ENCODE results near the gene FAAH2.

Gene FAAH2

DNA sequence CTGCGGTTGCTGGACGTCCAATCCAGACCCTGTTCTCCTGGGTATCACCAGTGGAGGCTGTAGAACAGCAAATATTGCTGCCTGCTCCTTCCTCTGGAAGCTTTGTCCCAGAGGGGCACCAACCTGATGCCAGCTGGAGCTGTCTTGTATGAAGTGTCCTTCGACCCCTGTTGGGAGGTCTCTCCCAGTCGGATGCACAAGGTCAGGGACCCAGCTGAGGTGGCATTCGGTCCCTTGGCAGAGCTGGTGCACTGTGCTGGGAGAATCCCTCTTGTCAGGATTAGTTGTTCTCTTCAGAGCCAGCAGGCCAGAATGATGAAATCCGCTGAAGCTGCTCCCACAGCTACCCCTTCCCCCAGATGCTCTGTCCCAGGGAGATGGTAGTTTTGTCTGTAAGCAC is 195.0 kb downstream of the FAAH2 start:
- TF ChIP-seq, protein P1, sequence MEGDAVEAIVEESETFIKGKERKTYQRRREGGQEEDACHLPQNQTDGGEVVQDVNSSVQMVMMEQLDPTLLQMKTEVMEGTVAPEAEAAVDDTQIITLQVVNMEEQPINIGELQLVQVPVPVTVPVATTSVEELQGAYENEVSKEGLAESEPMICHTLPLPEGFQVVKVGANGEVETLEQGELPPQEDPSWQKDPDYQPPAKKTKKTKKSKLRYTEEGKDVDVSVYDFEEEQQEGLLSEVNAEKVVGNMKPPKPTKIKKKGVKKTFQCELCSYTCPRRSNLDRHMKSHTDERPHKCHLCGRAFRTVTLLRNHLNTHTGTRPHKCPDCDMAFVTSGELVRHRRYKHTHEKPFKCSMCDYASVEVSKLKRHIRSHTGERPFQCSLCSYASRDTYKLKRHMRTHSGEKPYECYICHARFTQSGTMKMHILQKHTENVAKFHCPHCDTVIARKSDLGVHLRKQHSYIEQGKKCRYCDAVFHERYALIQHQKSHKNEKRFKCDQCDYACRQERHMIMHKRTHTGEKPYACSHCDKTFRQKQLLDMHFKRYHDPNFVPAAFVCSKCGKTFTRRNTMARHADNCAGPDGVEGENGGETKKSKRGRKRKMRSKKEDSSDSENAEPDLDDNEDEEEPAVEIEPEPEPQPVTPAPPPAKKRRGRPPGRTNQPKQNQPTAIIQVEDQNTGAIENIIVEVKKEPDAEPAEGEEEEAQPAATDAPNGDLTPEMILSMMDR (IDR thresholded peaks at IDR 0.05; ENCODE audit: extremely low read depth, insufficient read depth, missing control alignments), result no peak
- in situ Hi-C loops (cut with MboI; ENCODE audit: low pct_unique_long_range_greater_than_20kb, low sequenced_read_pairs, unreplicated experiment), result no loop called here

DNA sequence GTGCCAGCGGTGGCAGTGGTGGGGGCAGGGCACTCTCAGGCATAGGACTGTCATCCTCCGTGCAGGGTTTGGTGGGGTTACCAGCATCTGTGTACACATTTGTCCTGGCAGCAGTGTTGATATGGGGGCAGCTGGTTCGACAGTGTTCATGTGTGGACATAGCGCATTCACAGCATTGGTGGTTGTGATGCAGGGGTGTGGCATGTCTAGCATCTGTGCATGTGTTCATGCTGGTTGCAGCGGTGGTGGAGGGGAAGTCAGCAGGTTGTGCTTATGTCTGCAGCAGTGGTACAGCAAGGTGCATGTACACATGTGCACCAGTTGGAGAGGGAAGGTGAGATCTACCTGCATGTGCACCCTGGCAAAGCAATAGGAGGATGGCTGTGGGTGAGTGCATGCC is 230.0 kb downstream of the FAAH2 start:
- DNase-seq (ENCODE audit: low spot score), result no peak
- TF ChIP-seq, protein P1 (IDR thresholded peaks at IDR 0.05; ENCODE audit: extremely low read depth, insufficient read depth, missing control alignments), result no peak
- in situ Hi-C loops (cut with MboI; ENCODE audit: low pct_unique_long_range_greater_than_20kb, low sequenced_read_pairs, unreplicated experiment), result no loop called here

More for the DNA sequence above, 195.0 kb downstream of the FAAH2 start:
- no peak for DNase-seq (ENCODE audit: low spot score)

DNA sequence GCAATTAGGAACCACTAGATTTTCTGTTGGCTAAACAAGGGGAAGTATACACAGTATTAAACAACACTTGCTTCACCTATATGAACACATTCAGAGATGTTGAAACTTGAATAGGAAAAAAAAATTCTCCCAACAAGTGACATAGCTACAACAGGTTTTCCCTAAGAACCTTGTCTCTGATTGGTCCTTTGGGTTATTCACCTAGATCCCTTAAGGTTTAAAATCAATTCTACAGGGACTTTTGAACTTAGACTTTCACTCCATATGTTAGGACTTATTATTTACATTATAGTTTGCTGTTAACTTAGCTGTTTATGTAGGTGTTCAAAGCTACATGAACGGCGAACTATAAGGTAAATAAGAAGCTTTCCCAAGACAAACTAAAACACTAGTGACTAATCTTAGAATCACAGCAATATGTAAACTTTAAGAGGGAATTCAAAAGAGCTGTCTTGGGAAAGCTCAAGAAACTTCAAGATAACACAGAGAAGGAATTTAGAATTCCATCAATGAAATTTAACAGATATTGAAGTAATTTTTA is 233.1 kb downstream of the FAAH2 start:
- TF ChIP-seq, protein P1 (IDR thresholded peaks at IDR 0.05; ENCODE audit: extremely low read depth, insufficient read depth, missing control alignments), result no peak
- in situ Hi-C loops (cut with MboI; ENCODE audit: low pct_unique_long_range_greater_than_20kb, low sequenced_read_pairs, unreplicated experiment), result no loop called here
- no peak for DNase-seq (ENCODE audit: low spot score)

DNA sequence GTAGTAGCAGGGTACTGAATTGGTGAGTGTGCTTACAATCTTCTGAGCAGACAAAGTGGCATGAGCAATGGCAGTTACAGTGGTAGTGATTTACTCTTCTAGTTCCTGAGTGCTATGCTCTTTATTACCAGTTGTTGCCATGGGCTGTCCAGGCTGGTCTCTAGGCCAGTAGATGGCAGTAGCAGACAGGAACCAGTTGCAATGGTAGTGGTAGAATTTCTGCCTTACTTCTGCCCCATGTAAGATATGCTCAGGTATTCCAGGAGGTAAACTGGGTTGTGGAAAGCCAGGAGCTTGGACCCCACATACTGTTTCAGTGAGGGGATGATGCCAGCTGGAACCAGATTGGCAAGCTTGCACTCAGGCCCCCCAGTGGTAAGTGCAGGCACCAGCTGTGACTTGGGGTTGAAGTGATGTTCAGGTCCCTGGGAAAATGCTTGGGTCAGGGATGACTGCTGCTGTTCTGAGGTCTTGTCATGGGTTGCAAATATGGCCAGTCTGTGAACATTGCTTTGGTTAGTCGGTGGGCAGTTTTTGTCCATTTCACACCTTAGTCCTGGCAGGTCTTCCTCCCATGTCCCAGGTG is 242.3 kb downstream of the FAAH2 start:
- peak; percentile 2 for DNase-seq (ENCODE audit: low spot score)
- in situ Hi-C loops (cut with MboI; ENCODE audit: low pct_unique_long_range_greater_than_20kb, low sequenced_read_pairs, unreplicated experiment), result no loop called here
- TF ChIP-seq, protein P1 (IDR thresholded peaks at IDR 0.05; ENCODE audit: extremely low read depth, insufficient read depth, missing control alignments), result peak; percentile 52

Measured in GM13977 (cell line).